Astrocyte of the cerebellum (primary cell): ENCODE results near the gene PPDPF.

Experiments
- DNase-seq: peaks from one replicate; pipeline ENCODE4 v3.0.0-alpha.2; 2011; ENCODE audit warnings: low read depth
- H3K4me3 ChIP-seq: 2 replicates; pipeline ENCODE4 v1.5.1; 2011; ENCODE audit warnings: mild to moderate bottlenecking, low read depth, low read length, moderate library complexity
- CTCF ChIP-seq: IDR thresholded peaks from 2 replicates; pipeline ENCODE4 v1.5.1; 2012; ENCODE audit warnings: low read length, low read depth, moderate library complexity, mild to moderate bottlenecking; ENCODE audit errors: missing control alignments
- in situ Hi-C: cut with HindIII; loops from 2 replicates; pipeline ENCODE4 v1.10.0; 2017; ENCODE audit warnings: low sequenced_read_pairs

Gene PPDPF

GRCh38 chr20:63504642-63505041, 15.9 kb upstream of the PPDPF start:
- no peak for DNase-seq
- in situ Hi-C loops, result no loop called here
- no peak overlapping the region for H3K4me3 ChIP-seq
- TF ChIP-seq CTCF, result no peak

- in situ Hi-C loops, result no loop called here
- H3K4me3 ChIP-seq, result no peak overlapping the region
- no peak for TF ChIP-seq CTCF
- no peak for DNase-seq
Observed at GRCh38 chr20:63505281-63505680, 15.3 kb upstream of the PPDPF start.

- TF ChIP-seq CTCF, result no peak
- H3K4me3 ChIP-seq, result no peak overlapping the region
- no peak for DNase-seq
- in situ Hi-C loops, result no loop called here
Observed at GRCh38 chr20:63505723-63506122, 14.8 kb upstream of the PPDPF start.

- no peak for TF ChIP-seq CTCF
- DNase-seq, result no peak
- in situ Hi-C loops, result no loop called here
- H3K4me3 ChIP-seq, result no peak overlapping the region
Observed at GRCh38 chr20:63507083-63507743, 13.4 kb upstream of the PPDPF start.

GRCh38 chr20:63508072-63508768, 12.3 kb upstream of the PPDPF start:
- no peak for DNase-seq
- in situ Hi-C loops, result no loop called here
- TF ChIP-seq CTCF, result no peak
- H3K4me3 ChIP-seq, result no peak overlapping the region

- in situ Hi-C loops, result no loop called here
- no peak for DNase-seq
- no peak overlapping the region for H3K4me3 ChIP-seq
- TF ChIP-seq CTCF, result no peak
Observed at GRCh38 chr20:63509088-63509564, 11.4 kb upstream of the PPDPF start.
